Gastroesophageal sphincter (tissue), 3 donors: ENCODE results near the gene FLNC.

Experiments
- CTCF ChIP-seq, 4 experiments: fragments of 200-600 bp in 2 of 4; fragments of 450-650 bp in 2 of 4; sonication (generic) in 1 of 4; IDR thresholded peaks; one replicate each; pipeline ENCODE4 v1.5.1; 2017 to 2019; ENCODE audit warnings: antibody characterized with exemption in 4 of 4, mild to moderate bottlenecking in 2 of 4, moderate library complexity in 2 of 4
- EP300 ChIP-seq: sonication (generic); formaldehyde crosslinking; IDR thresholded peaks from one replicate; pipeline ENCODE4 v1.6.1; 2017; ENCODE audit warnings: antibody characterized with exemption, mild to moderate bottlenecking
- POLR2AphosphoS5 ChIP-seq: sonication (generic); formaldehyde crosslinking; IDR thresholded peaks from one replicate; pipeline ENCODE4 v1.6.1; 2017; ENCODE audit warnings: antibody characterized with exemption

- TF ChIP-seq CTCF (IDR thresholded peaks at IDR 0.05), result no peak
- no peak for TF ChIP-seq EP300
- TF ChIP-seq POLR2AphosphoS5, result no peak
Observed at GRCh38 chr7:128852537-128853254, 22.5 kb downstream of the FLNC start.
